Measurements from ENCODE around the gene DCHS2.

DCHS2 gene

GRCh38 chr4:154366956-154367355 is 124.6 kb downstream of the DCHS2 start:
- Histone ChIP-seq H4K20me1 (ENCODE audit: insufficient read depth, low read length) (no peaks in the 10 kb centered on the region), H3K4me3 (ENCODE audit: low read depth in 1 of 2, low read length in 2 of 2) (no peak overlapping the region), H3K9me3 (ENCODE audit: insufficient read depth, low read length, severe bottlenecking) (no peaks in the 10 kb centered on the region), H2AFZ (ENCODE audit: low read depth, low read length) (no peak overlapping the region), H3K27me3 (ENCODE audit: insufficient read depth, low read length, poor library complexity) (no peaks in the 10 kb centered on the region), H3K9ac (ENCODE audit: low read depth, low read length) (no peak overlapping the region), H3K27ac (ENCODE audit: low read length) (no peak overlapping the region), H3K79me2 (ENCODE audit: insufficient read depth, low read length) (no peaks in the 10 kb centered on the region), H3K36me3 (ENCODE audit: insufficient read depth, low read length) (no peaks in the 10 kb centered on the region), H3K4me2 (ENCODE audit: insufficient read depth, low read length) (no peak overlapping the region), H3K4me1 (ENCODE audit: insufficient read depth, low read length) (peaks cover 7% of the 10 kb centered on the region)
- no peak for DNase-seq
- TF ChIP-seq, protein P1, sequence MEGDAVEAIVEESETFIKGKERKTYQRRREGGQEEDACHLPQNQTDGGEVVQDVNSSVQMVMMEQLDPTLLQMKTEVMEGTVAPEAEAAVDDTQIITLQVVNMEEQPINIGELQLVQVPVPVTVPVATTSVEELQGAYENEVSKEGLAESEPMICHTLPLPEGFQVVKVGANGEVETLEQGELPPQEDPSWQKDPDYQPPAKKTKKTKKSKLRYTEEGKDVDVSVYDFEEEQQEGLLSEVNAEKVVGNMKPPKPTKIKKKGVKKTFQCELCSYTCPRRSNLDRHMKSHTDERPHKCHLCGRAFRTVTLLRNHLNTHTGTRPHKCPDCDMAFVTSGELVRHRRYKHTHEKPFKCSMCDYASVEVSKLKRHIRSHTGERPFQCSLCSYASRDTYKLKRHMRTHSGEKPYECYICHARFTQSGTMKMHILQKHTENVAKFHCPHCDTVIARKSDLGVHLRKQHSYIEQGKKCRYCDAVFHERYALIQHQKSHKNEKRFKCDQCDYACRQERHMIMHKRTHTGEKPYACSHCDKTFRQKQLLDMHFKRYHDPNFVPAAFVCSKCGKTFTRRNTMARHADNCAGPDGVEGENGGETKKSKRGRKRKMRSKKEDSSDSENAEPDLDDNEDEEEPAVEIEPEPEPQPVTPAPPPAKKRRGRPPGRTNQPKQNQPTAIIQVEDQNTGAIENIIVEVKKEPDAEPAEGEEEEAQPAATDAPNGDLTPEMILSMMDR (IDR thresholded peaks at IDR 0.05; ENCODE audit: borderline replicate concordance, extremely low read depth, low read length, poor library complexity, severe bottlenecking): no peak
- no peak for TF ChIP-seq EZH2 (IDR thresholded peaks at IDR 0.05; ENCODE audit: borderline replicate concordance, low read depth, low read length, severe bottlenecking)
- no peak for ATAC-seq (ENCODE audit: insufficient read depth, low read depth)

DNA sequence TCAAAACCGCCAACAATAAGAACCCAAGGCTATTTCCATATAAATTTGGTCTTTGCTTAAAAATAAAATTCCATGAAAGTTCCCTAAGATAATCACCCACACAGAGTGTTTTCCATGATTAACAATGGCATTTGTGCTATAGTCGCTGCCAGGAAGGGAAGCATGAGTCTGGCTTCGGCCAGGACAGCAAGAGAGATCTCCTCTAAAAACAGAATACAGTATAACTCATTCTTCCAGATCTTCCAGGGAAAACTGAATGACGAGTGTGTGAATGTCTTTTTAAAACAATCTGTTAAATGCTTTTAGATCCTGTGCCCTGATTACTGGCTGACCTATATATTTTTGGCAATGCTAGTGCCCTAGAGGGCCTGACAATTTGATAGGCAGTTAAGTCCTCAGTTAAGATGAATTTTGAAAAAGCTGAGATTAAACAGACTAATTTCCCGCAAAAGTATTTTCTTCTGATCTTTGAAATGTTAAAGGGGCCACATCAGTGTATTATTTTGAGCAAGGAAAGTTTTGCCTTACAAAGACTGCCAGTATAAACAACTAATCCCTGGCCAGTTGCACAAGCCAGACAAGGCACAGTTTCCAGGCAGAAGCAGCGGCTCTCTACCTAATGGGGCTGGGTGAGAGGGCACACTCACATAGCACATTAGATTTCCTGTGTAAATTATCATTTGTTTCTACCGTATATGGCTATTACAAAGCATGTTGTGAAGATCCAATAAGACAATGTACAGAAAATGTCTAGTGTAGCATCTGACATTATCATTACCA is 127.3 kb downstream of the DCHS2 start:
- Histone ChIP-seq H3K9me3 (ENCODE audit: insufficient read depth, low read length, severe bottlenecking) (no peaks in the 10 kb centered on the region), H4K20me1 (ENCODE audit: insufficient read depth, low read length) (no peaks in the 10 kb centered on the region), H2AFZ (ENCODE audit: low read depth, low read length) (no peak overlapping the region), H3K9ac (ENCODE audit: low read depth, low read length) (no peak overlapping the region), H3K27me3 (ENCODE audit: insufficient read depth, low read length, poor library complexity) (no peaks in the 10 kb centered on the region), H3K4me1 (ENCODE audit: insufficient read depth, low read length) (peaks cover 26% of the 10 kb centered on the region), H3K36me3 (ENCODE audit: insufficient read depth, low read length) (no peaks in the 10 kb centered on the region), H3K4me3 (ENCODE audit: low read depth in 1 of 2, low read length in 2 of 2) (no peak overlapping the region), H3K79me2 (ENCODE audit: insufficient read depth, low read length) (no peaks in the 10 kb centered on the region), H3K4me2 (ENCODE audit: insufficient read depth, low read length) (no peak overlapping the region), H3K27ac (ENCODE audit: low read length) (no peak overlapping the region)
- TF ChIP-seq, protein P1 (IDR thresholded peaks at IDR 0.05; ENCODE audit: borderline replicate concordance, extremely low read depth, low read length, poor library complexity, severe bottlenecking): no peak
- no peak for TF ChIP-seq EZH2 (IDR thresholded peaks at IDR 0.05; ENCODE audit: borderline replicate concordance, low read depth, low read length, severe bottlenecking)
- no peak for ATAC-seq (ENCODE audit: insufficient read depth, low read depth)
- DNase-seq: no peak

- Histone ChIP-seq H2AFZ (ENCODE audit: low read depth, low read length) (no peak overlapping the region), H3K9me3 (ENCODE audit: insufficient read depth, low read length, severe bottlenecking) (no peaks in the 10 kb centered on the region), H3K27ac (ENCODE audit: low read length) (no peak overlapping the region), H4K20me1 (ENCODE audit: insufficient read depth, low read length) (no peaks in the 10 kb centered on the region), H3K4me1 (ENCODE audit: insufficient read depth, low read length) (peaks cover 26% of the 10 kb centered on the region), H3K36me3 (ENCODE audit: insufficient read depth, low read length) (no peaks in the 10 kb centered on the region), H3K79me2 (ENCODE audit: insufficient read depth, low read length) (no peaks in the 10 kb centered on the region), H3K27me3 (ENCODE audit: insufficient read depth, low read length, poor library complexity) (no peaks in the 10 kb centered on the region), H3K4me3 (ENCODE audit: low read depth in 1 of 2, low read length in 2 of 2) (peak overlapping the region in 1 of 2 experiments; percentile 7; a peak in 1 of 4 replicates), H3K9ac (ENCODE audit: low read depth, low read length) (no peak overlapping the region), H3K4me2 (ENCODE audit: insufficient read depth, low read length) (peak overlapping the region; percentile 45)
- TF ChIP-seq, protein P1 (IDR thresholded peaks at IDR 0.05; ENCODE audit: borderline replicate concordance, extremely low read depth, low read length, poor library complexity, severe bottlenecking): no peak
- TF ChIP-seq EZH2 (IDR thresholded peaks at IDR 0.05; ENCODE audit: borderline replicate concordance, low read depth, low read length, severe bottlenecking): no peak
- ATAC-seq (ENCODE audit: insufficient read depth, low read depth): peak; percentile 97
- DNase-seq: peak; percentile 66
Measured at GRCh38 chr4:154361450-154361849, 130.1 kb downstream of the DCHS2 start.
